ENCODE results near the gene XCR1. TPM values are rescaled to one million over a fixed set of nuclear protein-coding genes. Genes with fewer than 3 reads are reported as not detected.

The XCR1 gene
- total RNA-seq, 2 experiments from 2014 or later: not detected

DNA sequence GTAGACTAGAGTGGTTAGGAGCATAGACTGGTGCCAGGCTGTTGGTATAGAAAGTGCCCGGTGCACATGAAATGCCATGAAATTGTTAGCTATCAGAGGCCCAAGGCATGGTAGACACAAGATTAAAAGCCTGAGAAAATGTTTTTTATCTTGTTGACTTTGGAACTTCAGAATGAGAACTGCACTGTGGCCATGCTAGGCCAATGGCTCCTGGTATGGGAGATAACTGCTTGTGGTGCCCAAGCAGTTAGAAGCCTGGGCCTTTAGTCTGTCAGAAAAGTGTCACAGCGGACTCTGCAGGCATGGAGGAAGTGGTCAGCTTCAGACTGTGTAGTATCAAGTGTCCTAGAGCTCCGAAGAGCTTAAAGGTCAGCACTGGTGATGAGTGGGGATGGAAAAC lies 43.5 kb downstream of the XCR1 start:
- Mint-ChIP-seq H3K4me1 (ENCODE audit: low read depth) (peaks cover 76% of the 10 kb centered on the region), H3K27ac (no peak overlapping the region), H3K27me3 (no peaks in the 10 kb centered on the region), H3K36me3 (ENCODE audit: low read depth) (peaks cover 58% of the 10 kb centered on the region), H3K4me3 (no peak overlapping the region), H3K9me3 (no peaks in the 10 kb centered on the region)
- TF ChIP-seq CTCF (IDR thresholded peaks at IDR 0.05): no peak
- CTCF ChIA-PET: interaction anchor here (6.2 to 6.7 kb wide), 2 partner anchors 8 to 94 kb away, joined by 34 to 51 read pairs; no protein-coding TSS in a partner anchor
- DNase-seq (no peak), ATAC-seq (no peak)
- POLR2A ChIA-PET: interaction anchor here (2.0 to 6.1 kb wide), 2 partner anchors 11 to 17 kb away, joined by 7 to 61 read pairs; partner anchors contain the start of gene FYCO1
- intact Hi-C loops (cut with micrococcal nuclease): no loop called here

DNA sequence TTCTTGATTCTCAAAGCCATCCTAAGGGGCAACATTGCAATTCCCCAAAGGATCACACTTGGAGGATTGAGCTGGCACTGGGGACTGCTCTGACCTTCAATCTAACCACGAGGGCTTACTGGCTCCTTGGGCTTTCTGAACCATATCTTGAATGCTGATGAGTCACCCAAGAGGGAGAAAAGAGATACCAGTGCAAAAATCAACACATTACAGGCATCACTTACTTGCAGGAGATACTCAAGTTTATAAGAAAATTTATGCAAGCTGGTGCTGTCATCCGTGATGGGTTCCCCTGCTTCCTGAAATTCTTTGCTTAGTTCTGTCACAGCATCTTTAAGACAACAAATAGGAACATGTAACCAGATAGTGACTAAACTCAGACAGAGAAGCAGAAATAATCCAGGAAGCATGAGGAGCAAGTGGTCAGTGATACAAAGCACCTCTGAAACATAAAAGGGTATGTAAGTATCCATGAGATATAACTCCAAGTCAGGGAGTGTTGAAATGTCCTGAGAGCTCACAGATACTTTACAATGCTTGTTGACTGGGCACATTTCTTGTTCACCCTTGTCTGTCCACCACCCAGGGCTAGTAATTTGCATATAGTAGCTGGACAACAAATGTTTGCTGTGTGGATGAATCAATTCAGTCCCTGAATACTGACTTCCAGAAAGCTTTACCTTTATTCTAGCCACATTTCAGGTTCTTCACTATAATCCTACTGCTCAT lies 45.8 kb downstream of the XCR1 start:
- Mint-ChIP-seq H3K27ac (peak overlapping the region; percentile 88), H3K4me1 (ENCODE audit: low read depth) (peaks cover 75% of the 10 kb centered on the region), H3K36me3 (ENCODE audit: low read depth) (peaks cover 74% of the 10 kb centered on the region), H3K27me3 (no peaks in the 10 kb centered on the region), H3K4me3 (no peak overlapping the region), H3K9me3 (peaks cover 2% of the 10 kb centered on the region)
- POLR2A ChIA-PET: interaction anchor here (1.2 to 6.1 kb wide), 4 partner anchors 13 to 647 kb away, joined by 3 to 61 read pairs (median 7); partner anchors contain the start of gene FYCO1
- intact Hi-C loops (cut with micrococcal nuclease): loop anchor here (2.0 kb wide), 1 partner anchor 13 kb away; the partner anchor contains the start of gene FYCO1
- CTCF ChIA-PET: interaction anchor here (0.9 to 6.7 kb wide), 8 partner anchors 10 to 96 kb away, joined by 3 to 51 read pairs (median 7); partner anchors contain the start of gene FYCO1
- DNase-seq: peak; percentile 37
- peak; percentile 38 for ATAC-seq
- TF ChIP-seq CTCF (IDR thresholded peaks at IDR 0.05): no peak

DNA sequence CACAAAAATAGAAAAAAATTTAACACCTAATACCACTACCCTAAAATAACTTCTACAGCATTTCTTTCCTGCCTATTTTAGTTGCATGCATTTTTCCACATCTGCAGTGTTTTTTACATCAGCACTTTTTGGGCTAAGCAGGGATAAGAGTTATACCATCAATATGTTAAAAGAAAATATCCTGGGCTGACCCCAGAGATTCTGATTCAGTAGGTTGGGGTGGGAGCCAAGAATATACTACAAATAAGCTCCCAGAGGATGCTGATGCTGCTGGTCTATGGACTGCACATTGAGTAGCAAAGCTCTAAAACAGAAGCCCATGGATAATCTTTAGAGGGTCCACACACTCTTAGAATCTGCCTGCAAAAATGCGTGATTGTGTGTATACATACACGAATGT lies 46.5 kb downstream of the XCR1 start:
- intact Hi-C loops (cut with micrococcal nuclease): loop anchor here (2.0 kb wide), 1 partner anchor 14 kb away; the partner anchor contains the start of gene FYCO1
- CTCF ChIA-PET: interaction anchor here (0.9 to 6.7 kb wide), 7 partner anchors 11 to 97 kb away, joined by 3 to 51 read pairs (median 9); partner anchors contain the start of gene FYCO1
- H3K4me3 Mint-ChIP-seq: no peak overlapping the region
- H3K27me3 Mint-ChIP-seq: no peaks in the 10 kb centered on the region
- peaks cover 80% of the 10 kb centered on the region for H3K36me3 Mint-ChIP-seq (ENCODE audit: low read depth)
- DNase-seq (no peak), ATAC-seq (no peak)
- peaks cover 79% of the 10 kb centered on the region for H3K4me1 Mint-ChIP-seq (ENCODE audit: low read depth)
- TF ChIP-seq CTCF (IDR thresholded peaks at IDR 0.05): no peak
- POLR2A ChIA-PET: interaction anchor here (1.2 to 6.1 kb wide), 7 partner anchors 14 to 646 kb away, joined by 3 to 61 read pairs (median 4); partner anchors contain the start of gene FYCO1
- H3K27ac Mint-ChIP-seq: peak overlapping the region; percentile 88
- H3K9me3 Mint-ChIP-seq: peaks cover 2% of the 10 kb centered on the region

DNA sequence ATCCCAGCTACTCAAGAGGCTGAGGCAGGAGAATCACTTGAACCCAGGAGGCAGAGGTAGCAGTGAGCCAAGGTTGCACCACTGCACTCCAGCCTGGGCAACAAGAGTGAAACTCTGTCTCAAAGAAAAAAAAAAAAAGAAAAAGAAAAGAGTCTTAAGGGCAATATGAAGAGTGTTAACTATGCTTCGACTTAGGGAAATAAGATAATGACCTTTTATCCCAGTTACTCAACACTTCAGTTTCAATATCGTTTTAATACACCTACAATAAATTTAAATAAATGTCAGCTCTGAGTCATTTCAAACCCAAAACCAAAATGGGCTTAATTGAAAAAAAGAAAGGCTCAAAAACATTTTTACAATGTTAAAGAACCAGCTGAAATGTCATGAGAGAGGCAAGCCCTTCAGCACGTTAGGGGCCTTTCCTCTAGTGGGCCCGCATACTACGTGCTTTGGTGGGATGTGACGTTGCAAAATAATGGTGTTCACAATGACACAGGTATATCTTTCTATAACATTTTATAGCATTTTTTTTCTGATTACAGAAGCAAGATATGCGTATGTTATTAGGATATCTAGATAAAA lies 47.0 kb downstream of the XCR1 start:
- intact Hi-C loops (cut with micrococcal nuclease): loop anchor here (2.0 kb wide), 1 partner anchor 14 kb away; the partner anchor contains the start of gene FYCO1
- ATAC-seq (peak; percentile 57), DNase-seq (peak; percentile 66)
- Mint-ChIP-seq H3K27me3 (no peaks in the 10 kb centered on the region), H3K36me3 (ENCODE audit: low read depth) (peaks cover 84% of the 10 kb centered on the region), H3K4me1 (ENCODE audit: low read depth) (peaks cover 84% of the 10 kb centered on the region), H3K4me3 (peak overlapping the region; percentile 66), H3K9me3 (peaks cover 2% of the 10 kb centered on the region), H3K27ac (peak overlapping the region; percentile 78)
- ChIA-PET CTCF (interaction anchor here (0.9 to 6.7 kb wide), 6 partner anchors 11 to 98 kb away, joined by 3 to 51 read pairs (median 11); no protein-coding TSS in a partner anchor), POLR2A (interaction anchor here (0.9 to 6.1 kb wide), 9 partner anchors 9 to 646 kb away, joined by 3 to 61 read pairs (median 4); partner anchors contain the start of genes CXCR6 and FYCO1)
- no peak for TF ChIP-seq CTCF (IDR thresholded peaks at IDR 0.05)

Data from activated CD8-positive, alpha-beta T cell treated with anti-CD3 and anti-CD28 coated beads for 36 hours (primary cell).